Muscle layer of colon (tissue), 2 donors: ENCODE measurements around the gene IDH2.
"Not testable (repeated sequence)": the region's sequence is repeated elsewhere in the genome, so short reads cannot be mapped to it uniquely, and the experiment has no call there.

Experiments used
- H3K27ac ChIP-seq: one replicate; pipeline ENCODE4 v1.7.0; 2013; ENCODE audit warnings: low read depth, mild to moderate bottlenecking, low read length, moderate library complexity
- H3K27me3 ChIP-seq, 2 donors: one replicate each; pipeline ENCODE4 v1.7.0; 2013; ENCODE audit warnings: low read length in 2 of 2, mild to moderate bottlenecking in 2 of 2; ENCODE audit not compliant: insufficient read depth in 2 of 2, control insufficient read depth in 1 of 2
- H3K36me3 ChIP-seq: one replicate; pipeline ENCODE4 v1.7.0; 2013; ENCODE audit warnings: mild to moderate bottlenecking, low read length; ENCODE audit not compliant: insufficient read depth
- H3K4me1 ChIP-seq: one replicate; pipeline ENCODE4 v1.7.0; 2013; ENCODE audit warnings: mild to moderate bottlenecking, low read length; ENCODE audit not compliant: insufficient read depth
- H3K4me3 ChIP-seq, 2 donors: one replicate each; pipeline ENCODE4 v1.7.0; 2013; ENCODE audit warnings: low read length in 2 of 2, low read depth in 1 of 2, mild to moderate bottlenecking in 1 of 2, moderate library complexity in 1 of 2
- H3K9ac ChIP-seq: one replicate; pipeline ENCODE4 v1.7.0; 2013; ENCODE audit warnings: low read length
- H3K9me3 ChIP-seq: one replicate; pipeline ENCODE4 v1.7.0; 2013; ENCODE audit warnings: mild to moderate bottlenecking, low read length
- donor health status: abdominal sarcoma.
- donor health status: Adenocarcinoma of cecum.

Gene IDH2

GRCh38 chr15:90080818-90081393 is 21.4 kb downstream of the IDH2 start:
- Histone ChIP-seq H3K9ac (no peak overlapping the region), H3K4me3 (no peak overlapping the region), H3K27me3 (no peaks in the 10 kb centered on the region), H3K4me1 (peaks cover 40% of the 10 kb centered on the region), H3K36me3 (peaks cover 46% of the 10 kb centered on the region), H3K27ac (no peak overlapping the region), H3K9me3 (no peaks in the 10 kb centered on the region)

- Histone ChIP-seq H3K9me3 (no peaks in the 10 kb centered on the region), H3K4me1 (peaks cover 35% of the 10 kb centered on the region), H3K27me3 (no peaks in the 10 kb centered on the region), H3K27ac (no peak overlapping the region), H3K36me3 (peaks cover 46% of the 10 kb centered on the region), H3K4me3 (no peak overlapping the region), H3K9ac (no peak overlapping the region)
Measured at GRCh38 chr15:90080458-90080755, 21.9 kb downstream of the IDH2 start.

- no peaks in the 10 kb centered on the region for H3K9me3 ChIP-seq
- H3K4me1 ChIP-seq = peaks cover 32% of the 10 kb centered on the region
- H3K4me3 ChIP-seq = no peak overlapping the region
- no peak overlapping the region for H3K9ac ChIP-seq
- H3K27ac ChIP-seq = no peak overlapping the region
- no peaks in the 10 kb centered on the region for H3K27me3 ChIP-seq
- peaks cover 42% of the 10 kb centered on the region for H3K36me3 ChIP-seq
Measured at GRCh38 chr15:90079619-90080457, 22.4 kb downstream of the IDH2 start.

- no peaks in the 10 kb centered on the region for H3K27me3 ChIP-seq
- no peak overlapping the region for H3K27ac ChIP-seq
- peaks cover 40% of the 10 kb centered on the region for H3K36me3 ChIP-seq
- peaks cover 24% of the 10 kb centered on the region for H3K4me1 ChIP-seq
- no peaks in the 10 kb centered on the region for H3K9me3 ChIP-seq
- H3K9ac ChIP-seq = no peak overlapping the region
- no peak overlapping the region for H3K4me3 ChIP-seq
Measured at GRCh38 chr15:90078965-90079364, 23.3 kb downstream of the IDH2 start.

- H3K27ac ChIP-seq = no peak overlapping the region
- peaks cover 6% of the 10 kb centered on the region for H3K4me1 ChIP-seq
- no peaks in the 10 kb centered on the region for H3K9me3 ChIP-seq
- peaks cover 49% of the 10 kb centered on the region for H3K36me3 ChIP-seq
- no peak overlapping the region for H3K9ac ChIP-seq
- H3K27me3 ChIP-seq = no peaks in the 10 kb centered on the region
- no peak overlapping the region for H3K4me3 ChIP-seq
Measured at GRCh38 chr15:90076716-90077115, 25.6 kb downstream of the IDH2 start.

DNA sequence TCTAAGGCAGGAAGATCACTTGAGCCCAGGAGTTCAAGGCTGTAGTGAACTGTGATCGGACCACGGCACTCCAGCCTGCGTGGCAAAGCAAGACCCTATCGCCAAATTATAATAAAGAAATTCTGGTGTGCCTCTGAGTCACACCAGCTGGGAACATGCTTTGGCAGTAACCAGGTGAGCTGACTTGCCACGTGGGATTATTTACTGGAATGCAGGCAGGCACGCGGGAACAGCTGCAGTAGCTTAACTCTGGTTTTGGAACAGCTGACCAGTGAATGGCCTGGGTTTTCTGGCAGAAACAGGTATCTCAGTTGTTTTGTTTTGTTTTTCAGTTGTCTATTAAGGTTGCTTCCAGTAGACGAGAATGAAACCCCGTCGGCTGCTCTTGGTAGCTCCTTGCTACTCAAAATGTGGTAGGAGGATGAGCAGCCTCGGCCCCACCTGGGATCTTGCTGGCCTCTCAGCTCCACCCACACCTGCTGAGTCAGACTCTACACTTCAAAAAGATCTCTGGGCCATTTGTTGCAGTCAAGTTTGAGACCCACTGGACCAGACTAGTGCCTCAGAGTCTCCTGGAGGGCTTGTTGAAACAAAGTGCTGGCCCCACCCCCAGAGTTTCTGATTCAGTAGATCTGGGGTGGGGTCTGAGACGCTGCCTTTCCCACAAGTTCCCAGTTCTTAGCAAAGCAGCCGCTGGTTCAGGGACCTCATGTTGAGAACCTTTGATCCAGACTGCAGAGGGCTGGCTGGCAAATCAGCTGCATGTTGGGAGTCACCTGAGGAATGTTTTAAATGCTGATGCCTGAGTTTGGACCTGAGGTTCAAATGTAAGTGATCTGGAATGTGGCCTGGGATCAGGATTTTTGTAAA is 26.6 kb downstream of the IDH2 start:
- no peaks in the 10 kb centered on the region for H3K27me3 ChIP-seq
- H3K9ac ChIP-seq = no peak overlapping the region
- no peak overlapping the region for H3K4me3 ChIP-seq
- H3K27ac ChIP-seq = no peak overlapping the region
- H3K4me1 ChIP-seq = peaks cover 7% of the 10 kb centered on the region
- no peaks in the 10 kb centered on the region for H3K9me3 ChIP-seq
- H3K36me3 ChIP-seq = peaks cover 45% of the 10 kb centered on the region

GRCh38 chr15:90074916-90075315 is 27.4 kb downstream of the IDH2 start:
- H3K9me3 ChIP-seq = no peaks in the 10 kb centered on the region
- H3K27me3 ChIP-seq = no peaks in the 10 kb centered on the region
- no peak overlapping the region for H3K4me3 ChIP-seq
- H3K4me1 ChIP-seq = peaks cover 10% of the 10 kb centered on the region
- no peak overlapping the region for H3K27ac ChIP-seq
- H3K9ac ChIP-seq = no peak overlapping the region
- peaks cover 40% of the 10 kb centered on the region for H3K36me3 ChIP-seq

GRCh38 chr15:90074023-90074422 is 28.2 kb downstream of the IDH2 start:
- H3K27ac ChIP-seq = no peak overlapping the region
- no peak overlapping the region for H3K4me3 ChIP-seq
- H3K4me1 ChIP-seq = peaks cover 10% of the 10 kb centered on the region
- H3K27me3 ChIP-seq = no peaks in the 10 kb centered on the region
- peaks cover 38% of the 10 kb centered on the region for H3K36me3 ChIP-seq
- no peak overlapping the region for H3K9ac ChIP-seq
- no peaks in the 10 kb centered on the region for H3K9me3 ChIP-seq

- peaks cover 35% of the 10 kb centered on the region for H3K36me3 ChIP-seq
- H3K27ac ChIP-seq = no peak overlapping the region
- no peaks in the 10 kb centered on the region for H3K9me3 ChIP-seq
- H3K4me1 ChIP-seq = peaks cover 10% of the 10 kb centered on the region
- no peak overlapping the region for H3K9ac ChIP-seq
- no peaks in the 10 kb centered on the region for H3K27me3 ChIP-seq
- H3K4me3 ChIP-seq = no peak overlapping the region
Measured at GRCh38 chr15:90072978-90073640, 29.2 kb downstream of the IDH2 start.

DNA sequence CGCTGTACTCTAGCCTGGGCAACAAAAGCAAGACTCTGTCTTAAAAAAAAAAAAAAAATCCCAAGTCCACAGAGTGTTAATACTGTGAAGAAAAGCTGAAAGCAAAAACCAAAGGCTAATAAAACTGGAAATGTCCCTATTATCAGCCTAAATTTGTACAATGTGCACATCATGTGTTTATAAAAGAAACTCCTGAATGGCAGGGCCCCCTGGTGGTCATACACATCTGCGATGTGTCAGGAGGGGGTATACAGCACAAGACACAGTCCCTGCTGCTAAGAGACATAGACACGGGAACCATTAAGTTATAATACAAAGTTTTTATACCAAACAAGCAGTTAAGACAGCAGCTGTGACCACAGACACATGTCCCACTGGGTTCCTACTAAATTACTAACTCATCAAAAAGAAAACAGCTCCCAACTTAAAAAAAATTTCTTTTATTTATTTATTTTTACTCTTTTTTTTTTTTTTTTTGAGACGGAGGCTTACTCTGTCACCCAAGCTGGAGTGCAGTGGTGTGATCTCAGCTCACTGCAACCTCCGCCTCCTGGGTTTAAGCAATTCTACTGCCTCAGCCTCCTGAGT is 31.0 kb downstream of the IDH2 start:
- no peak overlapping the region for H3K27ac ChIP-seq
- H3K36me3 ChIP-seq = peaks cover 37% of the 10 kb centered on the region

GRCh38 chr15:90070623-90071022 is 31.6 kb downstream of the IDH2 start:
- H3K9me3 ChIP-seq, H3K4me3 ChIP-seq, H3K27ac ChIP-seq, H3K27me3 ChIP-seq, H3K9ac ChIP-seq: not testable (repeated sequence)
- H3K36me3 ChIP-seq = peaks cover 32% of the 10 kb centered on the region
- H3K4me1 ChIP-seq = peaks cover 10% of the 10 kb centered on the region

More for the DNA sequence above, 31.0 kb downstream of the IDH2 start:
- Histone ChIP-seq H3K9ac (no peak overlapping the region), H3K4me1 (peaks cover 10% of the 10 kb centered on the region), H3K27me3 (no peaks in the 10 kb centered on the region), H3K4me3 (no peak overlapping the region), H3K9me3 (no peaks in the 10 kb centered on the region)
